ENCODE measurements around the gene KIF5C. TPM values are rescaled to one million over a fixed set of nuclear protein-coding genes. Genes with fewer than 3 reads are reported as not detected.
A peak's percentile ranks its signal among the peaks of the same experiment; 100 is the strongest.

Gene KIF5C
- total RNA-seq, 1 donor from 2014 or later, result 1.3 TPM

DNA sequence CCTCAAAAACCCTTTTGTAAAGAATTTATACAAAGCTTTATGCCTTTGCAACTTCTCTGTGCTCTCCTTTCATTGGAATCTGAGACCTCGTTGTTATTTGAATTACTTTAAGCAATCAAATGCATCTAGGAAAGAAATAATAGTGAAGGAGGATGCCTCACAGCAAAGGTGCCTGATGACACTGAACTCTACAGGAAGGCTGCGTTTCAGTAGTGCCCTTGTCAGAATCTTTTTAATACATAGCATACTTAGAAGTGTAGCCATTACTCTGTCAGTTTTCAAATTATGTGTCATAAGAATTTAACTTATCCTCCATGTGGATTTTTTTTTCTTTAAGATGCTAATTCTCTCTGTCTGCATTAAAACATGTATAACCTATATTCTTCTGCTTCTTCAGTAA, 153.9 kb downstream of the KIF5C start:
- no peak overlapping the region for H3K27ac Mint-ChIP-seq
- peaks cover 60% of the 10 kb centered on the region for H3K4me1 Mint-ChIP-seq
- no peaks in the 10 kb centered on the region for H3K36me3 Mint-ChIP-seq
- no peaks in the 10 kb centered on the region for H3K27me3 Mint-ChIP-seq (ENCODE audit: low read depth)
- DNase-seq (ENCODE audit: low spot score in 2 of 2, unreplicated experiment in 2 of 2), result no peak
- H3K9me3 Mint-ChIP-seq, result no peaks in the 10 kb centered on the region
- no peak overlapping the region for H3K4me3 Mint-ChIP-seq
- TF ChIP-seq, protein P1, sequence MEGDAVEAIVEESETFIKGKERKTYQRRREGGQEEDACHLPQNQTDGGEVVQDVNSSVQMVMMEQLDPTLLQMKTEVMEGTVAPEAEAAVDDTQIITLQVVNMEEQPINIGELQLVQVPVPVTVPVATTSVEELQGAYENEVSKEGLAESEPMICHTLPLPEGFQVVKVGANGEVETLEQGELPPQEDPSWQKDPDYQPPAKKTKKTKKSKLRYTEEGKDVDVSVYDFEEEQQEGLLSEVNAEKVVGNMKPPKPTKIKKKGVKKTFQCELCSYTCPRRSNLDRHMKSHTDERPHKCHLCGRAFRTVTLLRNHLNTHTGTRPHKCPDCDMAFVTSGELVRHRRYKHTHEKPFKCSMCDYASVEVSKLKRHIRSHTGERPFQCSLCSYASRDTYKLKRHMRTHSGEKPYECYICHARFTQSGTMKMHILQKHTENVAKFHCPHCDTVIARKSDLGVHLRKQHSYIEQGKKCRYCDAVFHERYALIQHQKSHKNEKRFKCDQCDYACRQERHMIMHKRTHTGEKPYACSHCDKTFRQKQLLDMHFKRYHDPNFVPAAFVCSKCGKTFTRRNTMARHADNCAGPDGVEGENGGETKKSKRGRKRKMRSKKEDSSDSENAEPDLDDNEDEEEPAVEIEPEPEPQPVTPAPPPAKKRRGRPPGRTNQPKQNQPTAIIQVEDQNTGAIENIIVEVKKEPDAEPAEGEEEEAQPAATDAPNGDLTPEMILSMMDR (IDR thresholded peaks at IDR 0.05; ENCODE audit: unreplicated experiment), result no peak

DNA sequence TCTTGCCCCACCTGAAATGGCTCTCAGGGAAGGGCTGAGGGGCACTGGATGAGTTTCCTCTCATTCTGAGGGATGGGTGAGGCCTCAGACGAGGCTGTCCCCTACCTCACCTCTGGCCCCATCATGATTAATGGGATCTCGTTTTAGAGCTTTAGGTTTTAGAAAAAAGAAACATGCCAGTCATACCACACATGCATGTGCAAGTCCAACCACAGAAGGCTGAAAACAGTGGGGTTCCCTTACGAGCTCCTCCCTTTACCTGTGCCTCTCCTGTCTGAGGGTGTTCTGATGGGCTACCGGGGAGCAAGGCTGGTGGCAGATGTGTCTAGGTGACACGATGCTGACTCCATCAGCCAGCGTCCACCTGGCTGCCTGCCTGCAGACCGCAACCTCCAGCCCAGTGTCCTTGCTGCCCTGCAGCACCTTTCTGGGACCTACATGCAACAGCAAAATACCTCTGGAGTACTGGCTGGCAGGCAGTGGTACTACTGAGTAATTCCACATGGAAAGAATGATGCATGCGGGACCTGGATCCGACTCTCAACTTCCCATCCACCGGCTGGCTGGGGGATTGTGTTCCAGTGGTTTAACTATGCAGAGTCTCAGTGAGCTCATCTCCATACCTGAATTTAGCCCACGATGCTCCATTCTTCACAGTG, 154.4 kb downstream of the KIF5C start:
- TF ChIP-seq, protein P1 (IDR thresholded peaks at IDR 0.05; ENCODE audit: unreplicated experiment), result no peak
- Mint-ChIP-seq H3K27me3 (ENCODE audit: low read depth) (no peaks in the 10 kb centered on the region), H3K4me3 (no peak overlapping the region), H3K27ac (no peak overlapping the region), H3K4me1 (peaks cover 59% of the 10 kb centered on the region), H3K9me3 (no peaks in the 10 kb centered on the region), H3K36me3 (no peaks in the 10 kb centered on the region)
- DNase-seq (ENCODE audit: low spot score in 2 of 2, unreplicated experiment in 2 of 2), result no peak

DNA sequence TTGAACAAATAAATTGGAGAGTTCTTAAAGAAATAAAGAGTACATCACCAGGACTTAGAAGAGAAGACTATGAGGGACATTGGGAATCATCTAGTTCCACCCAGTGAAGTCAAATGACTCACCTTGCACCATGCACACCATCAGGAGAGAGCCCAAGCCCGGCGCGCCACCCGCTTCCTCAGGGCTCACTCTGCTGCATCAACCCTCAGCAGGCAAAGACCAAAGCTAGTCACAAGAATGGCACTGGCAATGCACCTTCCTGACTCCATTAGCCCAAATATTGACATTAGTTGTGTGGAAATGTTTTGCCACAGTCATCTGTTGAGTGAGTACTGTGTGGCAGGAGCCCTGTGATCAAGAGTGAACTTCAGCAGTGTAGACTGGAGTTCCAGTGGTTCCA, 156.4 kb downstream of the KIF5C start:
- TF ChIP-seq, protein P1 (IDR thresholded peaks at IDR 0.05; ENCODE audit: unreplicated experiment), result no peak
- Mint-ChIP-seq H3K36me3 (no peaks in the 10 kb centered on the region), H3K27me3 (ENCODE audit: low read depth) (no peaks in the 10 kb centered on the region), H3K4me1 (peaks cover 45% of the 10 kb centered on the region), H3K4me3 (no peak overlapping the region), H3K9me3 (no peaks in the 10 kb centered on the region), H3K27ac (no peak overlapping the region)
- DNase-seq (ENCODE audit: low spot score in 2 of 2, unreplicated experiment in 2 of 2), result no peak

DNA sequence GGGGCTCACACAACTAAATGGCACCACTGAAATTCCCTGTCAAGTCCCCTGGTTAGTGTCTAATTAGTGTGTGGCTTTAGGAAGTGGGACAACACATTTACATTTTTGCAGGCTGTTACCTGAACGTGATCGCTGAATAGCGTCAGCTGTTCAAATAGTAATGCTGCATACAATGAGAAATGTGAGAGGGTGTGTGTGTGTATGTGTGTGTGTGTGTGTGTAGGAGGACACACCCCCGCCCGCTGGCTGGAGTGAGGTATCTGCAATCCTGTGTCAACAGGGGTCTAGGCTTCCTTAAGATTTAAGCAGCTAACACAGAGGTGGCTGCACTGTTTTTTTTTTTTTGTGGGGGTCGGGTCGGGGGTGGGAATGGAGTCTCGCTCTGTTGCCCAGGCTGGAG, 158.7 kb downstream of the KIF5C start:
- TF ChIP-seq, protein P1 (IDR thresholded peaks at IDR 0.05; ENCODE audit: unreplicated experiment), result no peak
- Mint-ChIP-seq H3K27ac (peak overlapping the region; percentile 35), H3K4me1 (peaks cover 28% of the 10 kb centered on the region), H3K4me3 (no peak overlapping the region), H3K9me3 (no peaks in the 10 kb centered on the region), H3K27me3 (ENCODE audit: low read depth) (peaks cover 4% of the 10 kb centered on the region), H3K36me3 (no peaks in the 10 kb centered on the region)
- DNase-seq (ENCODE audit: low spot score in 2 of 2, unreplicated experiment in 2 of 2), result no peak

DNA sequence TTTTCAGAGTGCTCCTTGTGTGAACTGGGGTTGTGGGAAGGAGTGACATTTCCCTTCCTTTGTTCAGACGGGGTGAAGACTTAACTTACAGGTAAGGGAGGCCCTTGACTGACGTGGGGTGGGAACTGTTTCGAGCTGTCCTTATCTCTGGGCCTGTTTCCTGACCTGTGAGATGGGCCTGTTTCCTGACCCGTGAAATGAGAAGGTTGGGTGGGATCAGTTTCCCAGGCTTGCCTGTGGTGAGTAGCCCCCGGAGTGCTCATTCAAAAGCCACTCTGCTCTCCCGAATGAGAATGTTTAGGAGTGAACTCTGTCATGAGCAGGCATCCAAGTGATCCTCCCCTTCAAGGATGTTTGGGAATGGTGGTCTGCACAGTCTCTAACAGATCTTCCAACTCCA, 159.4 kb downstream of the KIF5C start:
- no peak for DNase-seq (ENCODE audit: low spot score in 2 of 2, unreplicated experiment in 2 of 2)
- H3K27me3 Mint-ChIP-seq (ENCODE audit: low read depth), result peaks cover 4% of the 10 kb centered on the region
- H3K4me3 Mint-ChIP-seq, result no peak overlapping the region
- TF ChIP-seq, protein P1 (IDR thresholded peaks at IDR 0.05; ENCODE audit: unreplicated experiment), result no peak
- peaks cover 22% of the 10 kb centered on the region for H3K4me1 Mint-ChIP-seq
- H3K27ac Mint-ChIP-seq, result no peak overlapping the region
- no peaks in the 10 kb centered on the region for H3K36me3 Mint-ChIP-seq
- H3K9me3 Mint-ChIP-seq, result no peaks in the 10 kb centered on the region

Measured in mesothelial cell of epicardium (in vitro differentiated cells).